Measurements from ENCODE around the gene SFT2D3. TPM values are rescaled to one million over a fixed set of nuclear protein-coding genes. Genes with fewer than 3 reads are reported as not detected.
"Not testable (repeated sequence)": the region's sequence is repeated elsewhere in the genome, so short reads cannot be mapped to it uniquely, and the experiment has no call there.

The SFT2D3 gene
- total RNA-seq, 1 experiment from 2014 or later = 12.2 TPM

DNA sequence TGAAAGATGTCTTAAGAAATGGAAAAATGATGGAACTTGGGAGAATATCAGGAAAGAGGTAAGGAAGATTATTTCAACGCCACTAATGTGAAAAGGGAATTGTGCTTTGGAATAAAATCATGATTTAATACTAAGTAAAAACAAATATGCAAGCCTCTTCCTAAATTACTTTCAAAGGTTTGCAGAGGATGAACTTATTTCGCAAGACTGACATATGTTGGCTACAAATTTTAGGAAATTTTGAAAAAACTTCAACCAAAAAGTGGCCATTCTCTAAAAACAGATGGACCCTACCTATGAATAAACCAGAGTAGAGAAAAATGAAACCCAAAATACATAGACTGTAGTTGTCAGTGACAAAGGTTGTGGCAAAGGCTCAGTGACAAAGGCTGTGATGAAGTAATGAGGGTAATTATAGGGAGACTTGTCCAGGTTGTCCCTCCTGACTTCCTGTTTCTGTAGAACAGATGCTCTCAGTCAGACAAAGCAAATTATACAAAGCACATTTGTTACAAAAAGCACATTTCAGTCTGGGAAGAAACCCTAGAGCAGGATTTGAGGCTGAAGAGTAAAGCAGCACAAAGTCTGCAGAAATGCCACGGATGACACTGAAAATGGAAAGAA lies 39.5 kb downstream of the SFT2D3 start:
- H3K4me1 Mint-ChIP-seq (ENCODE audit: low read depth, unreplicated experiment) = peaks cover 20% of the 10 kb centered on the region
- intact Hi-C loops (cut with micrococcal nuclease; ENCODE audit: unreplicated experiment) = no loop called here
- peaks cover 78% of the 10 kb centered on the region for H3K36me3 Mint-ChIP-seq (ENCODE audit: insufficient read depth, unreplicated experiment)
- Histone ChIP-seq H3K27me3 (replicated peaks; ENCODE audit: control insufficient read depth, insufficient read depth, low read length) (no peaks in the 10 kb centered on the region), H3K4me1 (peaks cover 21% of the 10 kb centered on the region), H3K9me3 (no peaks in the 10 kb centered on the region), H3K36me3 (ENCODE audit: control insufficient read depth, insufficient read depth, low read length) (peaks cover 3% of the 10 kb centered on the region; the same call in 1 of the 2 replicates), H3K4me3 (ENCODE audit: low read depth, low read length) (no peak overlapping the region)
- no peak for DNase-seq
- H3K27ac Mint-ChIP-seq (ENCODE audit: unreplicated experiment) = no peak overlapping the region
- POLR2A ChIA-PET = no interaction called here
- no peaks in the 10 kb centered on the region for H3K9me3 Mint-ChIP-seq (ENCODE audit: unreplicated experiment)
- TF ChIP-seq, protein P1, sequence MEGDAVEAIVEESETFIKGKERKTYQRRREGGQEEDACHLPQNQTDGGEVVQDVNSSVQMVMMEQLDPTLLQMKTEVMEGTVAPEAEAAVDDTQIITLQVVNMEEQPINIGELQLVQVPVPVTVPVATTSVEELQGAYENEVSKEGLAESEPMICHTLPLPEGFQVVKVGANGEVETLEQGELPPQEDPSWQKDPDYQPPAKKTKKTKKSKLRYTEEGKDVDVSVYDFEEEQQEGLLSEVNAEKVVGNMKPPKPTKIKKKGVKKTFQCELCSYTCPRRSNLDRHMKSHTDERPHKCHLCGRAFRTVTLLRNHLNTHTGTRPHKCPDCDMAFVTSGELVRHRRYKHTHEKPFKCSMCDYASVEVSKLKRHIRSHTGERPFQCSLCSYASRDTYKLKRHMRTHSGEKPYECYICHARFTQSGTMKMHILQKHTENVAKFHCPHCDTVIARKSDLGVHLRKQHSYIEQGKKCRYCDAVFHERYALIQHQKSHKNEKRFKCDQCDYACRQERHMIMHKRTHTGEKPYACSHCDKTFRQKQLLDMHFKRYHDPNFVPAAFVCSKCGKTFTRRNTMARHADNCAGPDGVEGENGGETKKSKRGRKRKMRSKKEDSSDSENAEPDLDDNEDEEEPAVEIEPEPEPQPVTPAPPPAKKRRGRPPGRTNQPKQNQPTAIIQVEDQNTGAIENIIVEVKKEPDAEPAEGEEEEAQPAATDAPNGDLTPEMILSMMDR (IDR thresholded peaks at IDR 0.05; ENCODE audit: insufficient read depth in 1 of 2, low read depth in 1 of 2, low read length in 1 of 2, severe bottlenecking in 1 of 2, unreplicated experiment in 1 of 2) = no peak
- H3K27me3 Mint-ChIP-seq (ENCODE audit: insufficient read depth, unreplicated experiment) = no peaks in the 10 kb centered on the region
- CTCF ChIA-PET = no interaction called here
- no TSS peak for BruUV-seq (replicated peaks)
- no peak overlapping the region for H3K4me3 Mint-ChIP-seq (ENCODE audit: unreplicated experiment)

DNA sequence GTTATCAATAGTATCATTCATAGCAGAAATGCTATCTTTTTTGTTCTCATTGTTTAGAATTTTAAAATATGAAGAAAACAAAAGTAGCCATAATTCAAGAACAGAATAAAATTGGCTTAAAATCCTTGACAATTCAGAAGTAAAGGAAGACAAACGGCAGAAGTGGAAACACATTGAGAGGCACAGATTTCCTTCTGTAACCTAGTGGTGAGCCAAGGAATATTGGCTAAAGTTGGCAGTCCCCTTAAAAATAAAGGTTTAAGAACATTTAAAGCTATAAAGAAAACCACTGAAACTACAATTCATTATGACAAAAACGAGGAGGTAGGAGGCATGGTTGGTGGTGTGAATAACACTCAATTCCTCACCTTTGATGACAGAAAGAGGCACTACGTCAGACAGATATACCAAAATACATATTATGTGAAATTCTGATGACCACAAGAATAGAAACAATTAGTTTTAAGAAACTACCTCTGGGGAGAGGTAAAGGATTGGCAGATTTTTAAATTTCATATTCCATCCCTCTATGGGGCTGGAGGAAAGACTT lies 42.3 kb downstream of the SFT2D3 start:
- peaks cover 3% of the 10 kb centered on the region; the same call in 1 of the 2 replicates for H3K36me3 ChIP-seq (ENCODE audit: control insufficient read depth, insufficient read depth, low read length)
- CTCF ChIA-PET = no interaction called here
- H3K27ac Mint-ChIP-seq (ENCODE audit: unreplicated experiment) = no peak overlapping the region

DNA sequence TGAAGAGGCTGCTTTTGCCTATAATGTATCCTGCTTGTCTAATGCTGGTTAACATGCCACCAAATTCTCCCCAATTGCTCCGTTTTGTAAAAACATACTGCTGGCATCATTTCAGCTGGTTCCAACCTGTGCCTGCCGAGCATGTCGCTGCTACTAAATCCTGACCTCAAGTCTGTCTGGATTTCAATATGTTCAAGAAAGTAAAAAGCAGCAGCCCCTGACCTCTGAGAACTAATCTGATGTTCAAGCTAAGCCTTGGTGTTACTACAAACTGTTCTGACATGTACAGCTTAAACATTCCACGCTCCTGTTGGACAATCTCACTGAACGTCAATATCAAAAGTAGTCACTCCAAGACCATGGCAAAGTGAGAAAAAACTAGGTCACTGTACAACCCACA lies 46.3 kb downstream of the SFT2D3 start:
- H3K9me3 Mint-ChIP-seq (ENCODE audit: unreplicated experiment) = no peaks in the 10 kb centered on the region
- ChIA-PET CTCF (no interaction called here), POLR2A (no interaction called here)
- no TSS peak for BruUV-seq (replicated peaks)
- Histone ChIP-seq H3K4me1 (no peaks in the 10 kb centered on the region; the same call in 1 of the 2 replicates), H3K27me3 (replicated peaks; ENCODE audit: control insufficient read depth, insufficient read depth, low read length) (no peaks in the 10 kb centered on the region), H3K4me3 (ENCODE audit: low read depth, low read length) (no peak overlapping the region), H3K36me3 (ENCODE audit: control insufficient read depth, insufficient read depth, low read length) (no peaks in the 10 kb centered on the region; the same call in 1 of the 2 replicates), H3K9me3 (no peaks in the 10 kb centered on the region)
- intact Hi-C loops (cut with micrococcal nuclease; ENCODE audit: unreplicated experiment) = no loop called here
- H3K27ac Mint-ChIP-seq (ENCODE audit: unreplicated experiment) = no peak overlapping the region
- no peak for DNase-seq
- H3K27me3 Mint-ChIP-seq (ENCODE audit: insufficient read depth, unreplicated experiment) = no peaks in the 10 kb centered on the region
- TF ChIP-seq, protein P1 (IDR thresholded peaks at IDR 0.05; ENCODE audit: insufficient read depth in 1 of 2, low read depth in 1 of 2, low read length in 1 of 2, severe bottlenecking in 1 of 2, unreplicated experiment in 1 of 2) = no peak
- H3K36me3 Mint-ChIP-seq (ENCODE audit: insufficient read depth, unreplicated experiment) = peaks cover 43% of the 10 kb centered on the region
- H3K4me1 Mint-ChIP-seq (ENCODE audit: low read depth, unreplicated experiment) = peaks cover 2% of the 10 kb centered on the region
- no peak overlapping the region for H3K4me3 Mint-ChIP-seq (ENCODE audit: unreplicated experiment)

More for the DNA sequence above, 42.3 kb downstream of the SFT2D3 start:
- no TSS peak for BruUV-seq (replicated peaks)
- intact Hi-C loops (cut with micrococcal nuclease; ENCODE audit: unreplicated experiment) = no loop called here
- no peak overlapping the region for H3K4me3 ChIP-seq (ENCODE audit: low read depth, low read length)
- peaks cover under 1% of the 10 kb centered on the region for H3K4me1 ChIP-seq
- H3K9me3 ChIP-seq = no peaks in the 10 kb centered on the region
- no peak for DNase-seq
- no peaks in the 10 kb centered on the region for H3K27me3 Mint-ChIP-seq (ENCODE audit: insufficient read depth, unreplicated experiment)
- peaks cover 66% of the 10 kb centered on the region for H3K36me3 Mint-ChIP-seq (ENCODE audit: insufficient read depth, unreplicated experiment)
- H3K4me3 Mint-ChIP-seq (ENCODE audit: unreplicated experiment) = no peak overlapping the region
- no peaks in the 10 kb centered on the region for H3K9me3 Mint-ChIP-seq (ENCODE audit: unreplicated experiment)
- TF ChIP-seq, protein P1 (IDR thresholded peaks at IDR 0.05; ENCODE audit: insufficient read depth in 1 of 2, low read depth in 1 of 2, low read length in 1 of 2, severe bottlenecking in 1 of 2, unreplicated experiment in 1 of 2) = no peak
- POLR2A ChIA-PET = interaction anchor here (0.6 kb wide), 1 partner anchor 43 kb away, joined by 4 read pairs; no protein-coding TSS in a partner anchor
- H3K4me1 Mint-ChIP-seq (ENCODE audit: low read depth, unreplicated experiment) = peaks cover 14% of the 10 kb centered on the region
- no peaks in the 10 kb centered on the region for H3K27me3 ChIP-seq (replicated peaks; ENCODE audit: control insufficient read depth, insufficient read depth, low read length)

DNA sequence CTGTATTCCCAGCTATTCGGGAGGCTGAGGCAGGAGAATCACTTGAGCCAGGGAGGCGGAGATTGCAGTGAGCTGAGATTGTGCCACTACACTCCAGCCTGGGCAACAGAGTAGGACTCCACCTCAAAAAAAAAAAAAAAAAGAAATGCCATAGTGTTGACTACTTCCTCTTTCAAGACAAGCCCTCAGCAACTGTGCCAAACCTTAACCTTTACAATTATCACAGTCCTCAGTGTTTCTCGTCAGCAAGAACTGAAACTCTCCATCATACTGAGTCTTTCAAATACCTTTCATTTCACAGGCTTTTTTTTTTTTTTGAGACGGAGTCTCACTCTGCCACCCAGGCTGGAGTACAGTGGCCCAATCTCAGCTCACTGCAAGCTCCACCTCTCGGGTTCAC lies 48.2 kb downstream of the SFT2D3 start:
- H3K9me3 ChIP-seq; BruUV-seq (replicated peaks); POLR2A ChIA-PET; intact Hi-C loops (cut with micrococcal nuclease; ENCODE audit: unreplicated experiment); H3K9me3 Mint-ChIP-seq (ENCODE audit: unreplicated experiment); CTCF ChIA-PET; H3K4me3 ChIP-seq (ENCODE audit: low read depth, low read length); H3K36me3 ChIP-seq (ENCODE audit: control insufficient read depth, insufficient read depth, low read length); H3K4me1 Mint-ChIP-seq (ENCODE audit: low read depth, unreplicated experiment); H3K27ac Mint-ChIP-seq (ENCODE audit: unreplicated experiment); H3K27me3 Mint-ChIP-seq (ENCODE audit: insufficient read depth, unreplicated experiment); DNase-seq; H3K27me3 ChIP-seq (replicated peaks; ENCODE audit: control insufficient read depth, insufficient read depth, low read length); H3K4me3 Mint-ChIP-seq (ENCODE audit: unreplicated experiment); H3K4me1 ChIP-seq: not testable (repeated sequence)
- peaks cover 34% of the 10 kb centered on the region for H3K36me3 Mint-ChIP-seq (ENCODE audit: insufficient read depth, unreplicated experiment)

All from Caco-2 (cell line).